ENCODE measurements around the gene FBXO3.

FBXO3 gene

DNA sequence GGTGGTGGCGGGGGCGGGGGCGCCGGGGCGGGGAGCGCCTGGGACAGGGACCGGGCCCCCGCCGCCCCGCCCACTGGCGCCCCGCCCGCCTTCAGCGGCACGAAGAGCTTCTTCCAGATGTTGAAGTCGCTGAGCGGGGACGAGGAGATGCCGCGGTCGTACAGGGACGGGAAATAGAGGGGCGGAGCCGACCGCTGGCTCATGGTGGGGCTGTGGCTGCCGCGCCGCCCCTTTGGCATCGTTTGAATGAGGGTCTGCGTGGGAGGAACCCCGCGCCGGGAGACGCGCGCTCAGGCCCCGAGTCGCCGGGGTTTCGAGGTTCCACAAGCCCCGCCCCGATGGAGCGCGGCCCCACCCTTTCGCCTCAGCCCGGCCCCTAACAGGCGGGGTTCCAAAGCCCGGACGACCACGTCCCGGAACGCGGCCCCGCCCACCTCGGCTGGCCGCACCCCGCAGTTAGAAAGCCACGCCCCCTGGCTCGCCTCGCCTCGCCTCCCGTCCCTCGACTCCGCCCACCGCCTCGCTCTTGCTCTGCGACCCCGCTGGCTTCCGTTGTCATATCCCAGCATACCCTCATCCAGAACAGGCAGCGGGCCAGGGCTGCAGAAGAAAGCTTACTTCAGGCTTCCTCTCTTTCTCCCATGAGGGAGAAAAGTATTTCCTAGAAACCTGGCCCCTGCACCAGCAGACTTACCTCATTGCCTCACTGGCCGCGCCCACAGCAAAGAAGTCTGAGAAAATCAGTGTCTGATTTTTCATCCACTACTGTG, 73.6 kb downstream of the FBXO3 start, which contains the start of gene C11orf91:
Gene C11orf91, minus strand, starts transcription at position 325 of the 770 bp plus-strand sequence. Its CDS starts 86 bp downstream, at position 239.
- peak; percentile 99 for DNase-seq

DNA sequence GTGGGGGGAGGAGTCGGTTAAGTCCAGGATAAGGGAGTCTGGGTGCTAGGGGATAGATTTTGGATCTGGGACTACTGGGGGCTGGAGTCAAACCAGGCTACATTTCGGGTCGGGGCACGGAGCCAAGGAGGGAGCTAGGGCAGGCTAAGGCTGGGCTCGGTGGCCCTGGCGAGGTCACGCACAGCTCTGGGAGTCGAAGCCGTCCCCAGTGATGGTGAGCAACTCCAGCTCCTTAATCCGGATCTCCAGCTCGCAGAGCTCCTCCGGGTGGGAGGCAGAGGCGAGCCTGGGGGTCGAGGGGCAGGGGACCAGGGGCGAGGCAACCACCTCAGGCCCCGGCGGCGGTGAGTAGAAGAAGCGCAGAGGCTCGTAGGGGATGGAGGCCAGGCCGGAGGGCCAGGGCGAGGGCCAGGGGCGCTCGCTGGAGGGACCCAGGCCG, 74.2 kb downstream of the FBXO3 start:
- DNase-seq, result no peak

DNA sequence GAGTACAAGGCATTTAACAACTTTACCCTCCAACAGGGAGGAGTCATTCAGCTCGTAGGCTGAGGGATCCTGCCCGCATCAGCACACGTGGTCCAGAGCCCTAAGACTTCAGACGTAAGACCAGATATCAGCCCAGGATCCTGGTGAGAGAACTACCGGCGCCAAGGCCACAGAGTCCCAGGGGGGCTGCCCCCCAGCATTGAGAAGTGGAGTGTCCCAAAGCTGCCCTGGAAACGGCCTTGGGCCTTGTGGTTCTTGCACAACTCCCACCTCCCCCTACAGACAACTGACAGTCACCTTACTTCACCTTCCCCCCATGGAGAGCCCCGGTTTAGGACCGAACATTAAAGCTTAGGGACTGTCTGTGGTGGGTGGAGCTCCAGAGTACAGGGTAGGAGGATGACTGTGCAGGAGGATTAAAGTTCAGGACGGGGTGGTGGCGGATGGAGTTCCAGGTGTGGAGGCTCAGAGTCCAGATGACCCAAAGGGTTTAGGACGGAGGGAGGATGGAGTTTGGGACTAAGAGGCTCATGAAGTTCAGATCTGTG, 74.7 kb downstream of the FBXO3 start:
- no peak for DNase-seq

GRCh38 chr11:33698921-33699320, 75.4 kb downstream of the FBXO3 start:
- DNase-seq, result no peak

GRCh38 chr11:33697997-33698396, 76.3 kb downstream of the FBXO3 start:
- DNase-seq, result no peak

- no peak for DNase-seq
Observed at GRCh38 chr11:33696931-33697638, 77.2 kb downstream of the FBXO3 start.

GRCh38 chr11:33696411-33696810, 77.9 kb downstream of the FBXO3 start:
- no peak for DNase-seq

DNA sequence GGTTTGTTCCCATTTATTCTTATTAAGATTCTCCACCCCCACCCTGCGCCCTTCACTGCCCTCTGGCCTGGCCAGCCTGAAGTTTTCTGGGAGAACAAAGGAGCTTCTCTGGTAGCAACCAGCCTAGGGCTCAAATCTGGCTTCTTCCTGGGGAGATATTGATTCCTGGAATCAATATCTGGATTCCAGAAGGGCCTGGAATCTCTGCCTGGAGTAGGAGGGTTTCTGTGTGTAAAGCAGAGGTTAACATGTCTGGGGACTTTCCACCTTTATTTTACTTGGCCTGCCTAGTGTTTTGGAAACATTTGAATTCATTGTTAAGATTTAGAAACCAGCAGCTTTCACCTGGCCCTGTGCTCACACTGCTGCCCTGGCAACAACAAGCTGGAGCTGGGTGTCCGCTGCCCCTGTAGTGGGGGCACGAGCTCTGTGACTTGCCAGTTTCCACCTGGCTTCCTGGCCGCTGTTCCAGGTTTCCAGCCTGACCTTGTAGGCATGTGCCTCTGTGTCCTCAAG, 79.2 kb downstream of the FBXO3 start:
- DNase-seq, result no peak

GRCh38 chr11:33694346-33695050, 79.8 kb downstream of the FBXO3 start:
- DNase-seq, result no peak

DNA sequence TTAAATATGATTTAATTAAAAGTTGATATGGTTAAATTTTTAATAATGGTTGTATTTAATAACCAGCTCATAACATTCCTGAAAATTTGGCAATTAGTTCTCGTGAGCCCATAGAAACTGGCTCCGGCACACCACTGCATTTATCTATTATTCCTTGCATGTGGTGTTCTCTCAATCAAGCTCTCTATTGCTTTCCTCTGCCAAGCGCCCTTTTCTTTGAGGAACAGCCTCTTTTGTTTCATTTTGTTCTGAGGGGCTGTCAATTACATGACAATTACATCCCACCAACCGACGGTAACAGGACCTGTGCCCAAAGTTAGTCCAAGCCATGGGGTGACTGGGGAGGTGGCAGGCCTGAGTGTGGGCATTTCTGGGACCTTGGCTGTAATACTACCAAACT, 81.8 kb downstream of the FBXO3 start:
- no peak for DNase-seq

DNA sequence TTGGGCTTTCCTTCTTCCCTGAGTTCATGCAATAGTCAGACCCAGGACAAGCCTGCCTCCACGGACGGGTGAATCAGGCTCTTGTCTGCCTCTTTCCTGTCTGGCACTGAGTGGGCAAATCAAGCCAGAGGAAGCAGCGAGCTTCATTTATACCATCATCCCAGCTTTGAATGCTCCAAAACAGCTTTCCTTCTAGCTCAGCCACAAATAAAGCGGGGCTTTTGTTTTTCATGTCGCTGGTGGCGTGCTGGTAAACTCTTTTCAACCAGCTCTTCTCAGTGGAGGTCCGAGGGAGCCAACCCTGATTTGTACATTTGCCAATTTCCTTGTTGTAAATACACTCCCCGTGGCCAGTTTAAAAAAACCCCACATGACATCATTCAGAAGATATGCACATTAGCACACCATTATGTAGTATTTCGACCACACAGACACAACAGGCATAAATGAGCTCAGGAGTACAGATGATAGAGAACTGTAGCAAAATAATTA, 82.3 kb downstream of the FBXO3 start:
- peak; percentile 65 for DNase-seq

DNA sequence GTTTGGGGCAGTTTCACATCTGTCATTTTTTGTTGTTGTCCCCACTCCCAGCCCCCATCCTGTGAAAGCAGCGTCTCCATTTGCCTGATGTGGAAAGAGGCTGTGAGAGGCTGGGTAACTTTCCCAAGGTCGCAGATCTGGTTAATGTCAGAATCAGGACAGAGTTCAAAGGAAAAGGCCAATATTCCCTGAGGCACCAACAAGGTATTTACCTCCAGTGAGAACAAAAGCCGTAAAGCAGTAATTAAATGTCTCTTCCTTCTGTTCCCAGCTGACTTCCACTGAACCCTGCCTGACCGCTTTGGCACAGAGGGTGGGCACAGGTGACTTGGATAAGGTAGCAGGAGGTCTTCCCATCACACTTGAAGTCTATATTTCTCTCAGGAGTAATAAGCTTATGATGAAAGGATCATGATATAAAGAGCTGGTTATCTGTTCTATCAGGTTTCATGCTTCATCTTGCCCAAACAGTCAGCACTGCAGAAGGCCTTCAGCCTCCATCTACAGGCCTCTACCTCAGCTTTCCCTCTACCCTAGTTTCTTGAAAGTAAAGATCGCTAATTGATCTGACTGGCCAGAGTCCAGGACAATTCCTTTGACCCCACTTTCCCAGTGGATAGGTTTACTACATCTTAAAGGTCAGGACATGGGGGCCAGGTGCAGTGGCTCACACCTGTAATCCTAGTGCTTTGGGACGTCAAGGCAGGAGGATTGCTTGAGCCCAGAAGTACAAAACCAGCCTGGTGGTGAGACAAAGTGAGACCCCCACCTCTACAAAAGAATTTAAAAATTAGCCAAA, 83.1 kb downstream of the FBXO3 start:
- DNase-seq, result no peak

Data from left hindlimb (tissue), 1 donor.